B cell (primary cell): ENCODE data around the gene GORASP1. TPM values are rescaled to one million over a fixed set of nuclear protein-coding genes. Genes with fewer than 3 reads are reported as not detected.

Experiments
- ATAC-seq: fragments of 200-7000 bp; cut with Tn5 transposase; one replicate; pipeline ENCODE4 v1.10.0; 2021; ENCODE audit warnings: low read depth, mild to moderate bottlenecking, moderate number of reproducible peaks, moderate library complexity
- CTCF ChIA-PET: fragments of 350-600 bp; sonication (Branson Sonifier 250); formaldehyde crosslinking; loops from one replicate; lab custom pipeline; 2021; ENCODE audit warnings: antibody characterized with exemption, inconsistent platforms; lab: Charles Lee
- POLR2A ChIA-PET: fragments of 350-600 bp; sonication (Branson Sonifier 250); formaldehyde crosslinking; loops from one replicate; lab custom pipeline; 2021; ENCODE audit warnings: antibody characterized with exemption; lab: Charles Lee
- DNase-seq: peaks from one replicate; pipeline ENCODE4 v3.0.0; 2013
- H2AFZ ChIP-seq: 2 replicates; pipeline ENCODE4 v1.6.1; 2012; ENCODE audit warnings: mild to moderate bottlenecking, low read depth, low read length; ENCODE audit not compliant: insufficient read depth, poor library complexity, severe bottlenecking
- H3K27ac ChIP-seq, 2 donors: 1 replicate in 1 of 2; 2 replicates in 1 of 2; pipeline ENCODE4 v1.5.1; 2012 to 2013; ENCODE audit warnings: low read length in 2 of 2, mild to moderate bottlenecking in 2 of 2, moderate library complexity in 1 of 2
- H3K27me3 ChIP-seq, 4 experiments: fragments of 200-600 bp in 1 of 4; sonication (generic) in 1 of 4; replicated peaks in 1 of 4; 1 replicate in 2 of 4; 2 replicates in 2 of 4; pipeline versions ENCODE4 v1.6.1 to v1.7.0; 2013 to 2016; ENCODE audit warnings: low read length in 3 of 4, mild to moderate bottlenecking in 2 of 4, mixed read lengths in 1 of 4, moderate library complexity in 1 of 4; ENCODE audit not compliant: insufficient read depth in 4 of 4, control insufficient read depth in 3 of 4; ENCODE audit errors: control extremely low read depth in 1 of 4
- H3K36me3 ChIP-seq, 2 experiments: replicated peaks in 1 of 2; 1 replicate in 1 of 2; 2 replicates in 1 of 2; pipeline versions ENCODE4 v1.6.1 to v1.7.1; 2013; ENCODE audit warnings: low read length in 1 of 2; ENCODE audit not compliant: insufficient read depth in 2 of 2, control insufficient read depth in 1 of 2; ENCODE audit errors: control extremely low read depth in 1 of 2, extremely low read depth in 1 of 2
- H3K4me1 ChIP-seq, 2 donors: fragments of 200-600 bp in 1 of 2; sonication (generic) in 1 of 2; 1 replicate in 1 of 2; 2 replicates in 1 of 2; pipeline versions ENCODE4 v1.5.1 to v1.6.1; 2013 to 2017; ENCODE audit warnings: low read length in 2 of 2; ENCODE audit not compliant: control insufficient read depth in 2 of 2, insufficient read depth in 2 of 2
- H3K4me2 ChIP-seq: replicated peaks from 2 replicates; pipeline ENCODE3; 2012; ENCODE audit warnings: mild to moderate bottlenecking, low read depth, low read length; ENCODE audit not compliant: poor library complexity, severe bottlenecking
- H3K4me3 ChIP-seq, 5 experiments: fragments of 200-600 bp in 1 of 5; sonication (generic) in 1 of 5; 1 replicate in 3 of 5; 2 replicates in 2 of 5; pipeline versions ENCODE4 v1.5.1 to v1.7.0; 2011 to 2016; ENCODE audit warnings: low read length in 4 of 5, mild to moderate bottlenecking in 4 of 5, low read depth in 2 of 5, control low read depth in 1 of 5, moderate library complexity in 1 of 5; ENCODE audit not compliant: insufficient read depth in 1 of 5; ENCODE audit errors: control extremely low read depth in 1 of 5, extremely low read depth in 1 of 5
- H3K79me2 ChIP-seq: fragments of 200-600 bp; sonication (generic); one replicate; pipeline ENCODE4 v1.6.0; 2016; ENCODE audit warnings: low read length; ENCODE audit not compliant: control insufficient read depth, insufficient read depth
- H3K9ac ChIP-seq: fragments of 200-600 bp; sonication (generic); 2 replicates; pipeline ENCODE4 v1.6.1; 2017; ENCODE audit warnings: mild to moderate bottlenecking, low read length, moderate library complexity
- H3K9me3 ChIP-seq, 3 donors: one replicate each; pipeline versions ENCODE4 v1.6.1 to v1.7.1; 2013; ENCODE audit warnings: low read length in 2 of 3; ENCODE audit not compliant: control insufficient read depth in 2 of 3, insufficient read depth in 1 of 3; ENCODE audit errors: control extremely low read depth in 1 of 3
- H4K20me1 ChIP-seq: 2 replicates; pipeline ENCODE4 v1.6.0; 2012; ENCODE audit warnings: mild to moderate bottlenecking, low read length; ENCODE audit not compliant: insufficient read depth, control insufficient read depth, poor library complexity, severe bottlenecking
- H3K27ac Mint-ChIP-seq: one replicate; pipeline ENCODE4 v1.8.0; 2021; ENCODE audit warnings: mixed read lengths
- H3K27me3 Mint-ChIP-seq: one replicate; pipeline ENCODE4 v1.8.0; 2021; ENCODE audit warnings: mixed read lengths
- H3K4me1 Mint-ChIP-seq: one replicate; pipeline ENCODE4 v1.8.0; 2021; ENCODE audit warnings: mixed read lengths
- H3K4me3 Mint-ChIP-seq: one replicate; pipeline ENCODE4 v1.8.0; 2021; ENCODE audit warnings: mixed read lengths
- H3K9me3 Mint-ChIP-seq: one replicate; pipeline ENCODE4 v1.8.0; 2022; ENCODE audit warnings: mixed read lengths; ENCODE audit not compliant: insufficient read depth
- EZH2 ChIP-seq: IDR thresholded peaks from 2 replicates; pipeline ENCODE4 v1.6.1; 2012; ENCODE audit warnings: borderline replicate concordance, low read depth, mild to moderate bottlenecking, moderate library complexity, low read length; ENCODE audit not compliant: insufficient read depth, poor library complexity, severe bottlenecking
- WGBS: methylation state at CpG from one replicate; pipeline ENCODE4 v1.1.5; 2013; ENCODE audit warnings: missing lambda C conversion rate; ENCODE audit not compliant: insufficient coverage; 5-methylcytosine and 5-hydroxymethylcytosine counted together
- intact Hi-C: fragments of 100-400 bp; cut with micrococcal nuclease; formaldehyde crosslinking; loops from one replicate; pipeline ENCODE4 v1.10.0; 2022
- polyA plus RNA-seq: library from polyadenylated mRNA; depleted of rRNA; stranded (reverse); fragments of >200 nt; gene quantifications from 2 replicates; pipeline ENCODE4 v1.2.3, GENCODE V29; 2012
- total RNA-seq, 2 donors: library from RNA; stranded (reverse); fragments of 120-200 nt in 1 of 2; gene quantifications; 1 replicate in 1 of 2; 2 replicates in 1 of 2; pipeline versions ENCODE4 v1.2.3 to v1.2.4, GENCODE V29; 2013 to 2022
- TF ChIP-seq, protein P1 (sequence below): fragments of 200-600 bp; IDR thresholded peaks from one replicate; pipeline ENCODE4 v1.8.0; 2022; ENCODE audit warnings: antibody characterized with exemption, mild to moderate bottlenecking

Gene GORASP1
- total and polyA plus RNA-seq, 2 donors (not counting 1 experiment from before 2014, with no cell fraction given), result 81.7 to 84.0 TPM

- H3K27ac ChIP-seq, result no peak overlapping the region
- no peak overlapping the region for H3K4me3 Mint-ChIP-seq
- peaks cover 20% of the 10 kb centered on the region for H3K79me2 ChIP-seq
- no peak overlapping the region for H3K4me2 ChIP-seq
- TF ChIP-seq EZH2, result no peak
- TF ChIP-seq, protein P1, sequence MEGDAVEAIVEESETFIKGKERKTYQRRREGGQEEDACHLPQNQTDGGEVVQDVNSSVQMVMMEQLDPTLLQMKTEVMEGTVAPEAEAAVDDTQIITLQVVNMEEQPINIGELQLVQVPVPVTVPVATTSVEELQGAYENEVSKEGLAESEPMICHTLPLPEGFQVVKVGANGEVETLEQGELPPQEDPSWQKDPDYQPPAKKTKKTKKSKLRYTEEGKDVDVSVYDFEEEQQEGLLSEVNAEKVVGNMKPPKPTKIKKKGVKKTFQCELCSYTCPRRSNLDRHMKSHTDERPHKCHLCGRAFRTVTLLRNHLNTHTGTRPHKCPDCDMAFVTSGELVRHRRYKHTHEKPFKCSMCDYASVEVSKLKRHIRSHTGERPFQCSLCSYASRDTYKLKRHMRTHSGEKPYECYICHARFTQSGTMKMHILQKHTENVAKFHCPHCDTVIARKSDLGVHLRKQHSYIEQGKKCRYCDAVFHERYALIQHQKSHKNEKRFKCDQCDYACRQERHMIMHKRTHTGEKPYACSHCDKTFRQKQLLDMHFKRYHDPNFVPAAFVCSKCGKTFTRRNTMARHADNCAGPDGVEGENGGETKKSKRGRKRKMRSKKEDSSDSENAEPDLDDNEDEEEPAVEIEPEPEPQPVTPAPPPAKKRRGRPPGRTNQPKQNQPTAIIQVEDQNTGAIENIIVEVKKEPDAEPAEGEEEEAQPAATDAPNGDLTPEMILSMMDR, result no peak
- peaks cover 26% of the 10 kb centered on the region for H4K20me1 ChIP-seq
- POLR2A ChIA-PET, result no interaction called here
- no peak for DNase-seq
- peaks cover 9 to 60% of the 10 kb centered on the region in 2 experiments for H3K36me3 ChIP-seq
- no peaks in the 10 kb centered on the region for H3K27me3 Mint-ChIP-seq
- H3K27ac Mint-ChIP-seq, result no peak overlapping the region
- WGBS, result 100% methylated on average over 1 of the region's 1 CpG
- H3K9me3 Mint-ChIP-seq, result no peaks in the 10 kb centered on the region
- peaks cover 14% of the 10 kb centered on the region for H3K4me1 Mint-ChIP-seq
- H2AFZ ChIP-seq, result no peak overlapping the region
- CTCF ChIA-PET, result interaction anchor here (0.5 to 0.9 kb wide), 2 partner anchors 142 to 221 kb away, joined by 3 read pairs; no protein-coding TSS in a partner anchor
- no peak overlapping the region for H3K4me3 ChIP-seq
- H3K4me1 ChIP-seq, result peaks cover 7 to 11% of the 10 kb centered on the region in 2 donors
- no peak overlapping the region for H3K9ac ChIP-seq
- no peaks in the 10 kb centered on the region for H3K9me3 ChIP-seq
- intact Hi-C loops, result no loop called here
- H3K27me3 ChIP-seq, result no peaks in the 10 kb centered on the region
- ATAC-seq, result no peak
Measured at GRCh38 chr3:39067286-39067685, 40.1 kb downstream of the GORASP1 start.

DNA sequence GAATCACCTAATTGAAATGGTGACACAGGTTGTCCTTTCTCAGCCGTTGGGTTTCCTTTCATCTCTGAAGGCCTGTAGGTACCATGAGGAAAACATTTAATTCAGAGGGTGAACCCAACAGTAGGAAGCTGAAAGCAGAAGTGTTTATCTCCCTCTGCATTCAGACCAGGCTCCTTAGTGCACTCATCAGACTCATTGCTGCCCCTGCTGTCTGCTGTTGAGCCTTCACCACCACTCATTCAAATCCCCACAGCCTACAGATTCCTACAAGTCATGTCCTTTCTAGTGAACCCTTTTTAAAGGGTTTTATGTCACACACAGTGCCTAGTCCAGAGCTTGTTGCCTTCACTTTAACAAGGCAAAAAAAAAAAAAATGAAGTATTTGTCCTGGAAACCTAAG is 42.2 kb downstream of the GORASP1 start:
- Histone ChIP-seq H3K27ac (peak overlapping the region in 1 of 2 donors; percentile 79), H3K27me3 (no peaks in the 10 kb centered on the region), H3K4me2 (peak overlapping the region; percentile 4), H3K36me3 (peaks cover 11 to 45% of the 10 kb centered on the region in 2 experiments), H3K4me1 (peaks cover 7 to 11% of the 10 kb centered on the region in 2 donors), H3K4me3 (no peak overlapping the region), H2AFZ (no peak overlapping the region), H3K79me2 (peaks cover 35% of the 10 kb centered on the region), H4K20me1 (peaks cover 38% of the 10 kb centered on the region), H3K9ac (no peak overlapping the region), H3K9me3 (peaks cover 0 to 4% (median 0%) of the 10 kb centered on the region in 3 donors)
- POLR2A ChIA-PET, result no interaction called here
- H3K9me3 Mint-ChIP-seq, result no peaks in the 10 kb centered on the region
- no peak for TF ChIP-seq EZH2
- TF ChIP-seq, protein P1, result peak; percentile 69
- peaks cover 22% of the 10 kb centered on the region for H3K4me1 Mint-ChIP-seq
- ATAC-seq (peak; percentile 99), DNase-seq (peak; percentile 73)
- no peaks in the 10 kb centered on the region for H3K27me3 Mint-ChIP-seq
- WGBS, result 0% methylated on average over 1 of the region's 1 CpG
- peak overlapping the region; percentile 37 for H3K27ac Mint-ChIP-seq
- H3K4me3 Mint-ChIP-seq, result no peak overlapping the region
- intact Hi-C loops, result loop anchor here (1.0 kb wide), 1 partner anchor 34 kb away; no protein-coding TSS in a partner anchor
- CTCF ChIA-PET, result interaction anchor here (0.8 to 2.3 kb wide), 10 partner anchors 9 to 227 kb away, joined by 3 to 12 read pairs (median 4); no protein-coding TSS in a partner anchor
